HG03571 (cell line): ENCODE measurements around the gene KDSR.

Experiments used
- ATAC-seq: cut with Tn5 transposase; IDR thresholded peaks from one replicate; pipeline ENCODE4 v1.9.1; 2021; ENCODE audit not compliant: unreplicated experiment

The KDSR gene

DNA sequence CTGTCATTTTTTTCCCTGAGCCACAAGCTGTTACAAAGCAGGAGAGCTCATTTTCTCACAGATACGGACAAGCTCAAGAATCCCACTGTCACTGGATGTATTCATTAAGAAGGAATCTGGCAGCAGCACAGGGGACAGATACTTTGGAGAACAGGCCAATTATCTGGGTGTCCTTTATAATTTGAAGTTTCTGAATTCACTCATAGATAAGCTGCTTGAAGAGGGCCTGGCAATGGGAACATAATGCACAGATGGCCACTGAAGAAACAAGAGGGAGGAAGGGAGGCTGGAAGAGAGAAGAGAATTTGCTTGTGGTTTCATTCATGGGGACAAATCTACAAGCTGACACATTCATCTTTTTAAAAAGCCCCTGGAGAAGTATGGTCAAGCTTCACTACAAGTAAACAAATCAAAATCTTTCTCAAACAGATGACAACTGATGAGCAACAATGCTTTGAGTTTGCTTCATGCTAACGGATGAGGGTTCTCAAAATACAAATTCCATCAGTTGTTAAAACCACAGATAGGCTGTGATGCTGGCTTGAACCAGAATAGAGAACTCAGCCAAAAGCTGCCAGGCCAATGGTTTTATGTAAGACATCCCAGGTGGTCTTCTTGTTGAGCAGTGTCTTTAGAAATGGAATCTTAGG lies 59.3 kb downstream of the KDSR start:
- ATAC-seq: no peak

DNA sequence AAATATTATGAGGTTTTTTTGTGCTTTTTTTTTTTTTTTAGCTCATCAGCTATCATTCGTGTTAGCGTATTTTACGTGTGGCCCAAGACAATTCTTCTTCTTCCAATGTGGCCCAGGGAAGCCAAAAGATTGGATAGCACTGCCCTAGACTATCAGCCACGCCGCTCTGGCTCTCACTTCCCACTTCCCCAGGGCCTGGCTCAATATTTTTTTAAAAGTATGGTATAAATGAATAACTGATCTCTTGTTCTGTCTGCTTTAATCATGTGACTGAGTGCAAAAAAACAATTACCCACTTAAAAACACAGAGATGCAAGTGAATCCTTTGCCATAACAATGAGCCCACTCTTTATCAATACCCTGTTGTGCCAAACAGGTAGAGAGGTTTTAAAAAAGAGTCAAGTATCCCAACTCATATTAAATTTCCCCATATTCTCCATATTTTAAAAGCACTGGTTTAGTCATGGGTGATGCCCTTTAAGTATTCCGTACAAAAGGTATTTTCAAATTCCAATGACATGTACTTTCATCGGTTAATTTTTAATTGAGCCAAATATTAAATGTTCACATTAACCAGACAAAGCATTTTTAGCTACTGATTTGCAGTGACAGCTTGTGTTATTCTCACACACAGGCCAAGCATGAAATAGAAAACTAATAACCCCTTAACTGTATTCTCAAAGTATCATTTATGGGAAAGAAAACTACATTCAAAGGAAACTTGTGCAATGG lies 60.0 kb downstream of the KDSR start:
- no peak for ATAC-seq

DNA sequence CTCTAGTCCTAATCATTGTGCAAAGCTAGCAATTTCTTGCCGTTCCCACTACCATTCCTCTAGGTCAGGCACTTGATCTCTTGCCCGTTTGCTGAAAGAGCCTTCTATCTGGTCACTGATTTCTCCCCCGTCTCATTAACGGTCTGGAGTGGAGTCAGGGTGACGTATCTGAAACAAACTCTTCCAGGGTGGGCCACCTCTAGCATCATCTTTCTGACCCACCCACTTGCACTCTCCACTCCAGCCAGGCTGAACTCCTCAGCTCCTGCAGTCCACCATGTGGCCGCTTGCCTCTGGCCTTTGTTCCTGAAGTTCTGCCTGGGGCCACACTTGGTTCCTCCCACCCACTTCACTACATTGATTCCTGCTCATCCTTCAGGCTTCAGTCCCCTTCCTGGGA lies 60.8 kb downstream of the KDSR start:
- no peak for ATAC-seq

DNA sequence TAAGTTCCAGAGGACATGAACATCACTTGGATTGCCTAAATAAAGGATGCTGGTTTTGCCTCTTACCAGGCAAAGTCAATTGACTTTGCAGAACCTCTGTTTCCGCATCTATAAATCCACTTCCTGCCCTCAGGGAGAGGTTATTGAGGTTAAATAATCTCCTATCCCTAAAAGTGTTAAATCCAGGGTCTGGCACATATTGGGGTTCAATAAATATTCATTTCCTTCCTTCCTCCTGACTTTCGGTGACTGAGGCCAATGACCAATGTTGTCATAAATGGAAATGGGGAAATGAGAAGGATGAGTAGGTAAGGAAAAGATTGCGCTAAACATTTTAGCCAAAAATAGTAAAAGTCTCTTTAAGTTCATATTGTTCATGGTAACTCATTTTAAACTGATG lies 63.5 kb downstream of the KDSR start:
- no peak for ATAC-seq

DNA sequence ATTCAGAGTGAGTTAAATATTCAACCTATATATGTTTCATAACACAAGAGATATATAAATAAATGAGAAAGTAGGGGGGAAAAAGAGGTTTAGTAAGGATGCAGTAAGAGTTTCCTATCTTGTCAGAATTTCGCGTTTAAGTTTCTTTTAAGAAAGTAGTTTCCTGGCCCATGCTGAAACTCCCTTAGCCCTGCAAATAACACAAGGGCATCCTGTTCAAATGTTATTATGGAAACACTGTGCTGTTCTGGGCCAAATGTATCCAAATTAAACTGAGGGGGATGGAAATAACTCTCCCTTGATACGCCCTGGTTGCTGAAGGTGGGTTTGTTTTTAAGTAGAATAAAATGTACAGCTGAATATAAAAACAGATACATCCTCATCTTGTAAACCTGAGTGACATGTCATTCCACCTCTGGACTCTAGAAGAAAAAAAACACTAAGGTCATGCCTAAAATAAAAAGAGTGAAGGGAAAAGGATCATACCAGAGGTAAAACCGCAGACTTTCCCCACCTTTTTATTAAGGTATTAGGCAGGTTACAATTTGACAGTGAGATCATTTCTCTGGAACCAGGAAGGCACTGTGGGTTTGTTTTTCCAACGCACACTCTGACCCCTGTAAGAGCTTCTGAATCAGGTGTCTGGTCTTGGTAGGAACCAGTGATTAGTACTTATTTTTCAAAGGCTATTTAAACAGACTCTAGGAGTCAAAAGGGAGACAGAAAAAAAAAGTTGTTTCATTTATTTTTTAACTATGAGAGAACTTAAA lies 64.2 kb downstream of the KDSR start:
- ATAC-seq: no peak

DNA sequence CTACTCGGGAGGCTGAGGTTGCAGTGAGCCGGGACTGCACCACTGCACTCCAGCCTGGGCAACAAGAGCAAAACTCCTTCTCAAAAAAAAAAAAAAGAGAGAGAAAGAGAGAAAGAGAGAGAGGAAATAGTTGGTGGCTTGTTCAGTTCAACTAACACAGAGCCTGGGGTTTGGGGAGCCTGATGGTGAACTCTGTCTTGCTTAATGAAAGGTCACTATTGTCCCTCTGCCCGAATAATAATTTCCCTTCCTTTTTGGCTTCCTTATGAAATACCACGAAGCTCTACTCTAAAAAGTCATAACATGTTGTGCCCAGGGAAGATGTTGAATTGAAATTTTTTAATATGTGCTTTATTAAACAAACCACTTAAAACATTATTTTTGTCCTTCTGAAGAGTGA lies 64.8 kb downstream of the KDSR start:
- ATAC-seq: no peak

DNA sequence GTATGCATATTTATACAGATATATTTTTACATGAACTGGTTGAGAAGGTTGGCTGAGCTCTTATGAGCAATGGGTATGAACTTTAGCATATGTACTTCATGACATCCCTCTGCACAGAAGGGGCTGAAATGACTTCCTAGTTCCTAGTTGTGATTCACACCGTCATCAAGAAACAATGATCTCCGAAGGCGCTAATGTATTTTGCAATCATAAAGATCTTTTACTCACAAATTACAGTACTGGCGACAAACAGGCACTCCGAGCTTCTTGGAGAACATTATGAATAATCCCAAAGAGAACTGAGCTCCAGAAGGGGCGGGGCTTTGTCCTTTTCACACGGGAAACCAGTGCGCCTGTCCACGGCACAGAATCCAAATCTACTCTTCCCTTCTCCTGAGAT lies 65.6 kb downstream of the KDSR start:
- ATAC-seq: no peak

DNA sequence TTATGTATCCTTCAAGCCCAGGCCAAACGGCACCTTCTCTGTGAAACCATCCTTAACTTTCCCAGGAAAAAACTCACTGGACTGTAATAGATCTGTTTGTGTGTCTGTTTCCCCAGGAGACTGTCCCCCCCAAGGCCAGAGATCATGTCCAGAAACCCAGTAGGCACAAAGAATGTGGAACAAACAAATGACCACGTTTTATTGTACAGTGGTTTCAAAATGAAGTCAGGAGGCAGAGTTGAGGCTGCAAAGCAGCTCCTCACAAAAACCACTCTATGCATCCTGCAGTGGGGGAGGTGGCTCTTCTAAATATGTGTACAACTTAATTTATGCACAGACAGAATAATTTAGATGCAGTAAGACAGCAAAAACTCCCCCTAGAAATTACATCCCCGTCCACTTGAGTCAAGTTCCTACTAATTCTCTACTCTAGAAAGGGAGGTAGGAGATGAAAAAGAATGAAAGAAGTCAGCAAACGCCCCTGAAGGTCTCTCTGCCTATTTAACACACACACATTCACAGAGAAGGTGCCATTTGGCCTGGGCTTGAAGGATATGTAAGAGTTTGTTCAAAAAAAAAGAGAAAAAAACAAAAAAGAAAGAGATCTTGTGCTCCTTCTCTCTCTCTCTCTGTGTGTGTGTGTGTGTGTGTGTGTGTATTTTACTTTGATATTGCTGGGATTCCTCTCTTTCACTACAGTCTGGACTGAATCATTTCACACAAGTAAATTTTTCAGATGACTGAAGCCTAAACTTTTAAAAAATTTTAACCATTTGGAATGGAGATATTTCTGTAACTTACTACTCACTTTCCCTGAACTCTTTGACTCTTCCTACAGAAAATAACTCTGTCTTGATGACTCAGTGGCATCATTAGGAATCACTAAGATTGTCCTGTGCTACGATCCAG lies 66.9 kb downstream of the KDSR start:
- peak; percentile 58 for ATAC-seq

DNA sequence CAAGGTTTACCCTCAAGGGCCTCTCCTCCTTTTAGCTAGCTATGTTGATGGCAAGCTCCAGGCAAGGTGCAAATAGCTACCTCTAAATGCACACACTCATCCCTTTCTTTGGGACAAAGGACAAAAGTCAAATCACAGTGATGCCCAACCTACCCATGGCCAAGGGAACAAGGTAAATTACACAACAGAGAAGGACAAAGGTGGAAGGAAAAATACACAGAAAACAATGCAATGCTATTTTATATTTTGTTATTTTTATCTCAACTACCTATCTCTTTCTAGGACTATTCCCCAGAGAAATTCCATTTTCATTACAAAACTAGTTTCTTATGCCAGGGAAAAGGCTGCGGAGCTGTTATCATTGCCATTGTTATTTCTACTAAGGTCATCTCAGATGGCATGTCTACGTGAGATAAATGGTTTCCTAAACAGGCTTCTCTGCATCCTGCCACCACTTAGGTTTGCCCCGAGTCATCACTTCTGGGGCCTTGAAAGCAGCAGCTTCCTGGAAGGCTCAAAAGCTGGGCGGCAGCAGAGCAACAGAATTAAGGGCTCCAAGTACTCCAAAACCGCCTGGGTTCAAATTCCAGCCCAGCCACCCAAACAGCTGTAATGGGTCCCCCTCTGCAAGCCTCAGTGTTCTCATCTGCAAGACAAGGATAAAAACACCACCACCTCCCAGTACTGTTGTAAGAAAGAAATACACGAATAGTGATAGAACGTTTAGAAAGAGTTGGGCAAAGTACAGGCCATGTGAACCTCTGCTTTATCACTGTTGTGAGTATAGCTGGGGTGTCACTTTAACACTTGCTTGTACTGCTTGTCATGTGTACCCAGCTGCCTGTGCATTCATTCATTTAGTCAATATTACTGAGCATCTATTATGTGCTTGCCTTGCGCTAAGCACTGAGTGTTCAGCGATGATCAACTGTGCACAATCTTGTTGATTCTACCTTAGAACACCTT lies 68.3 kb downstream of the KDSR start:
- no peak for ATAC-seq

DNA sequence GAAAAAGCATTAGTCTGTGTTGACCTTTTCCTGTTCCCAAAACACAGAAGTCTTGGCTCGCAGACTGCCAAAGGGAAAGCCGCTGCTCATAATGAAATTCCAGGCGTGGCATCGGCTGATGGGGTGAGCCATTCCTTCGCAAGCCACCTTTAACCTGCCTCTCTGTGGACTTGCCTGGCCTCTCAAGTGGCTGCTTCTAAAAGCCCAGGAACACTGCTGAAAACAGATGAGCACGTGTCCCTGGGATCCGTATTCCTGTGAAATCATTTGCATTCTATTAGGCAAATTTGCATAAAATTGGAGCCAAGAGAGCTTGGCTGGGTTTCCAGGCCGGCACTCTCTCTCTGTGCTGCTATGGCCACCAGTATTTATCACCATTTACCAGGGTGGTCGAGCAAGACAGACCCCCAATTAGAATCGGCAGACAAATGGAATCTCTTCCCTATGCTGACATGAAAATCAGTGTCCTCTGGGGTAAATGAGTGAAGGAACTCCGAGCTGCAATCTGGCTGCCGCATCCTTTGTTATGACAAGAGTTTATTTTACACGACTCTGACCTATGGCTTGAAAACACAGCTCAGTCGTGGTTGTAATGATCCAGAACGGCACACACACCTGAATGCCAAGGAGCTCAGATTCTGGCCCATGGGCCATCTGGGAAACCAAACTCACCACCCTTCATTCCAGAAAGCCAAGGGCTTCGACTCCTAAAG lies 69.2 kb downstream of the KDSR start:
- no peak for ATAC-seq

DNA sequence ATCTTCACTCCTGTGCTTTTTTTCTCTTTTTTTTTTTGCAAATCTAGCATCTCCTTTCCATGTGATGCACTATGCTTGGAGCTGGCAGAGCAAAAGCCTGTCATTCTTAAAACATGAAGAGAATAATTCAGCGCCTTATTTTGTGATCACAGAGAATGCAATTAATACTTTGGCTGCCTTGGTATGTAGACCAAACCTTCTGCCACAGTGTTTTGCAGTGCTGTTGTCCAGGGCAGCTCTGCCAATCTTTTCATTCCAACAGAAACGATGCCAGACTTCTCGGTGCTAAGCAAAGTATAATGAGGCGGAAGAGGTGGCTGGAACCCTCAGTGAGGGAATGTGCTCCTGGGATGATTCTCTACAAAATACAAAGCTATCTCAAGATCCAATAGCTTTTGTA lies 73.1 kb downstream of the KDSR start:
- no peak for ATAC-seq

DNA sequence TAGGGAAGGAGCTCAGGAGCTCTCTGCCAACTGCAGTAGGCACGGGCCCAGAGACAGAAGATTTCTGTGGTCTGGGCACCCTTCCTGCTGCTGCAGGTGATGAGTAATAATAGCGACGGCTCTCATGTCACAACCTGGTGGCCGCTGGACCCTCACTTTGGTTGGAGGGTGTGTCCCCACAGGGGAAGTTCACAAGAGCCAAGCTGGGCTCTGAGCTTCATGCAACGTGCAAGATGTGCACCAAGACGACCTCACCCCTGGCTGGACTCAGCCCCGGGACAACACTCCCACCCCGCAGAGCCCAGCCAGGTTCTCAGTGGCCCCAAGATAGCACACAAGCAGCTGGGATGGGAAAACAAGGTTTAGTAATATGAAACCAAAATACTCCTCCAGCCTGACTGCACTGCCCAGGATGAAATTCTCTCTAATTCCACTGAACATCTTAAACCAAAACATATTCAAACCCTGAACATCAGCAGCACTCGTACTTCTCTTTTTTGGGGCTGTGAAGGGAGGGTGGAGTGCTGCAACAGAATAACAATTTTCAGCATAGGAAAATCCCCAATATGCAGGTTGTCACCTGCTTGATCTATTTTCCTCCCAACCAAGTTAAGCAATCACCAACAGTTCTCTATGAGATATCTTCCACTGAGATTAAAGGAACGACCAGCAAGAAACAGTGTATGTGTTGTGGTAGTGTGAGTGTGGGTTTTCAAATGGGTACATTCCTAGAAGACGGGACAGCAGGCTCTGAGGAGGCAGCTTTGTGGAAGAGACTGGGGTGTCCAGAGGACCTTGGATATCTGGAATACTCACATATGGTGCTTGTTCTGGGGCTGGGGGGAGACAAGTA lies 73.9 kb downstream of the KDSR start:
- peak; percentile 65 for ATAC-seq

DNA sequence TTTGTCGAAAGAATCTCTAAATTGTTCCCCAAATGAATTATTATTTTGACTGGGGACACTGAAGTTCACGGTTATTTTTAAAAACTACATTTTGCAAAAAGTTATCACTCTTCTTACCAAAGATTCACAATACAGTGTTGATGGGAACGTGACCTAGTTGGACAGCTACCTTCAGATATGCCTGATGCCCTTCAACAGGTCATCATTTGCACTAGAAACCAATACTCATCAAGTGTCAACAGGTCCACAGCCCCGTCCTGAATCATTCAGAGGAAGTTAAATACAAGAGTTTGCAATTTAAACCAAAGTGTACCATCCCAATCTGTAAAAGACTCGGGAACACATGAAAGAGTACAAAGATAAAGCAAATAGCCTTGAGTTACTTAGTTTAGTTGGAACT lies 75.7 kb downstream of the KDSR start:
- ATAC-seq: no peak

DNA sequence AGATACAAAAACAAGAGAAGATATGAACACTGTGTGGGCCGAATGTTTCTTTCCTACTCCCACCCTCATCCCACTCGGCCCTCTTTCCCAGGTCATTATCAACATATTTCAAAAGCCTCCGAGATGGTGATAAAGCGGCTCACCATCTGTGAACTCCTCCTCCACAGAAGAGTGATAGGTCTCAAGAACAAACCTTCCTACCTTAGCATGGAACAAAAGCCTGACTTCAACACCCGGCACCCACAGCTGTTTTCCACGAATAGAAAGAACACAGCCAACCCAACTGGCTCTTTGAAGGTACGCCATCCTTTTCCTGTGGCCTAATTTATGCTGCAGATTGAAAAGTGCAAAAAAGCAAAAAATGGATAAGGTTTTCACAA lies 76.2 kb downstream of the KDSR start:
- no peak for ATAC-seq

DNA sequence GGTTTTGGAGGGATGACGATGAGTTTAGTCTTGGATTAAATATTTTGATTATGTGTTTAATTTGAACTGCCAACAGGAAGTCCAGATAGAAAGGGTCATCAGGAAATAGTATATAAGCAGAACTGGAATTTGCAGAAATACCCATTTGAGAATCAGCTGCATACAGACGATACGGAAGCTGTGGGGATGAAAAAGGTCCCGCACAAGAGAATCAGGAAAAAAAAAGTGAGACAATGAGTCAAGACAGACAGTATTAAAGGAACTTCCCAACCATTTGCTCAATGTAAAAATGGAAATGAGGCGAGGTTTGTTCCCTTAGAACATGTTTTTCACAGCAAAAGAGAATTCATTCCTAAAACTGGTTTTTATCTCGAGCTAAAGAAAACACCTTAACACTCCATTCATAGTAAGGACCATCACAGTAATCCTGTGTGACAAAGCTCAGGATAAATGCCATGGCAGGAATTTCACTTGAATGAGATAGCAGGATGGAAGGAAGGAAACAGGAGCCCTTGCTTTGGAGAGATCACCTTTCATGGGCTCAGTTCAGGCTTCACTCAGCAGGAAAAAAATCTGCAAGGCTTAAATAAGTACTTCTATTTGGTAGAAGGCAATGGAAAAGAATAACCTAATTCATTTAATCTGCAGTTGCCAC lies 76.7 kb downstream of the KDSR start:
- no peak for ATAC-seq

DNA sequence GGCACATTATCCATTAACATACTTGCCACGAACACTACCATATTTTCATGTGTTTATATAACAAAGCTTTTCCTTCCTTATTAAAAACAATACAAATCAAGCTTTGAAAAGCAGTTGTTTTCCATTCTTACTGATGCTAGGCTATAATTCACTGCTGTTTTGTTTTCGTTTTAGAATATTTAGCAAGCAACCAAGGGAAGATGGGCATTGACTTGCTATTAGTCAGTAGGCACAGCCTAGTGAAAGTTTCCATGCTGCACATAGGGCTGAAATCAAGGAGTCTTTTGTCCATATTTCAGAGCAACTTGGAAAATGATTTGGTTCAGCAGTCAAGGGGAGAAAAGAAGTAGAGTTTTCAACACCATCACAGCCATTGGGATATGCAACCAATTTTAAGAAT lies 78.7 kb downstream of the KDSR start:
- ATAC-seq: no peak

DNA sequence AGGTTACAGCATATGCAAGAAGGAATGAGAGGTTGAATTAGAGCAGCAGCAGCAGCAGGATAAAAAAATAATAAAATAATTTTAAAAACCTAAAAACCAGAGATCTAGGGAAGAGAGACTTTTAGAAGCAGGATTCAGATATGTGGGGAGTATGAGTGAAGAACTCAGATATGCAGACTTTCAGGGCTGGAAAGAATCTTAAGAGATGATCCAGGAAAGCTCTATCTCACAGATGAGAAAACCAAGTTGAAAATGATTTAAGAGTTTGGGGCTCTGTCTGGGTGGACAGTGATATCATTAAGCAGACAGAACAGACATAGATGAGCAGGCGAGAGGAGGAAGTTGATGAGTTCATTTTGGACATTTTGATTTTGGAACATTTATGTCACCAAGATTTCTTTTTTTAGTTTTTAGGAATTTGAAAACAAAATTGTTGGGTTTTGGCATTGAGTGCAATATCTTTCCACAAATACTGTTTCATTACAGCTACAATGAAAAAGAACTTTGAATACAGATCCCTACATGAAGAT lies 79.2 kb downstream of the KDSR start:
- no peak for ATAC-seq

DNA sequence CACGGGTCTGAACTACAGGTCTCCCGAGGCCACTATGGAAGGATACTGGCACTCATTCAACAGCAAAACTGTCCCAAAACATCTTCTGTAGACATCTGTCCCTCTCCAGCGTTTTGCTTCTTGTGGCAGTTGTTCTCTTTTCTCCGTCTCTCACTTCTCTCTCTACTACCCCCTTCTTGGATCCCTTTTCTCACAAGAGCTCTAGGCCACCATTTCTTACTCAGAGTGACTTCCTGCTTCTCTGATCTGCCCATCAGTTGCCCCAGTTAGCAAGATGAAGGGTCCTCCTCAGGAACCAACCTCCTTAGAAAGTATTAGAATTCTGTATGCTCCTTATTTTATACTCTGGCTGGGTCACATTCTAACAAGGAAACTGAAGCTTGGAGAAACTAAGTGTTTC lies 80.1 kb downstream of the KDSR start:
- no peak for ATAC-seq
